Stimulated activated naive CD4-positive, alpha-beta T cell (primary cell): ENCODE results near the gene TMEM115.
A peak's percentile ranks its signal among the peaks of the same experiment; 100 is the strongest.

ENCODE experiments used
- DNase-seq, 6 experiments: peaks; one replicate each; lab custom pipeline; 2025; lab: John Stamatoyannopoulos, UW

The TMEM115 gene

GRCh38 chr3:50334339-50335075 lies 24.8 kb downstream of the TMEM115 start:
- DNase-seq: no peak

GRCh38 chr3:50333744-50334328 lies 25.5 kb downstream of the TMEM115 start:
- no peak for DNase-seq

GRCh38 chr3:50331364-50331907 lies 27.9 kb downstream of the TMEM115 start:
- DNase-seq: no peak

GRCh38 chr3:50330330-50330729 lies 29.0 kb downstream of the TMEM115 start:
- DNase-seq: no peak

- peak; percentile 87 to 94 (median 92) for DNase-seq
Measured at GRCh38 chr3:50327943-50328691, 31.2 kb downstream of the TMEM115 start, which contains the start of gene TUSC2. TUSC2 (minus strand) TSS chr3:50328223; CDS start chr3:50328099, 124 bp downstream.

GRCh38 chr3:50327129-50327528 lies 32.2 kb downstream of the TMEM115 start:
- DNase-seq: no peak

GRCh38 chr3:50326182-50326541 lies 33.2 kb downstream of the TMEM115 start:
- DNase-seq: no peak

GRCh38 chr3:50325497-50326181 lies 33.7 kb downstream of the TMEM115 start:
- no peak for DNase-seq

GRCh38 chr3:50325113-50325480 lies 34.2 kb downstream of the TMEM115 start:
- DNase-seq: no peak

GRCh38 chr3:50324351-50325112 lies 34.8 kb downstream of the TMEM115 start:
- peak; percentile 5 to 46 (median 34) for DNase-seq

GRCh38 chr3:50323614-50324199 lies 35.6 kb downstream of the TMEM115 start:
- DNase-seq: no peak

GRCh38 chr3:50323092-50323600 lies 36.2 kb downstream of the TMEM115 start:
- no peak for DNase-seq

GRCh38 chr3:50322386-50323091 lies 36.8 kb downstream of the TMEM115 start, which contains the start of gene HYAL2:
HYAL2 (minus strand) TSS chr3:50322745; CDS start chr3:50320489, 2,256 bp downstream.
- DNase-seq: no peak

GRCh38 chr3:50322115-50322385 lies 37.3 kb downstream of the TMEM115 start:
- no peak for DNase-seq

GRCh38 chr3:50321336-50322114 lies 37.8 kb downstream of the TMEM115 start:
- peak; percentile 72 to 91 (median 79) for DNase-seq

GRCh38 chr3:50320853-50321335 lies 38.4 kb downstream of the TMEM115 start:
- DNase-seq: peak in 5 of 6 experiments; percentile 33 to 85 (median 69)

GRCh38 chr3:50319894-50320625 lies 39.3 kb downstream of the TMEM115 start:
- no peak for DNase-seq

- no peak for DNase-seq
Measured at GRCh38 chr3:50319181-50319893, 40.0 kb downstream of the TMEM115 start.
